ENCODE data around the gene SLBP.

The SLBP gene

GRCh38 chr4:1753294-1753696 is 41.2 kb upstream of the SLBP start:
- H3K4me3 ChIP-seq (ENCODE audit: low read depth, low read length), result no peak overlapping the region
- no peak for DNase-seq (ENCODE audit: low read depth)
- in situ Hi-C loops (cut with HindIII; ENCODE audit: low sequenced_read_pairs), result no loop called here
- TF ChIP-seq, protein P1, sequence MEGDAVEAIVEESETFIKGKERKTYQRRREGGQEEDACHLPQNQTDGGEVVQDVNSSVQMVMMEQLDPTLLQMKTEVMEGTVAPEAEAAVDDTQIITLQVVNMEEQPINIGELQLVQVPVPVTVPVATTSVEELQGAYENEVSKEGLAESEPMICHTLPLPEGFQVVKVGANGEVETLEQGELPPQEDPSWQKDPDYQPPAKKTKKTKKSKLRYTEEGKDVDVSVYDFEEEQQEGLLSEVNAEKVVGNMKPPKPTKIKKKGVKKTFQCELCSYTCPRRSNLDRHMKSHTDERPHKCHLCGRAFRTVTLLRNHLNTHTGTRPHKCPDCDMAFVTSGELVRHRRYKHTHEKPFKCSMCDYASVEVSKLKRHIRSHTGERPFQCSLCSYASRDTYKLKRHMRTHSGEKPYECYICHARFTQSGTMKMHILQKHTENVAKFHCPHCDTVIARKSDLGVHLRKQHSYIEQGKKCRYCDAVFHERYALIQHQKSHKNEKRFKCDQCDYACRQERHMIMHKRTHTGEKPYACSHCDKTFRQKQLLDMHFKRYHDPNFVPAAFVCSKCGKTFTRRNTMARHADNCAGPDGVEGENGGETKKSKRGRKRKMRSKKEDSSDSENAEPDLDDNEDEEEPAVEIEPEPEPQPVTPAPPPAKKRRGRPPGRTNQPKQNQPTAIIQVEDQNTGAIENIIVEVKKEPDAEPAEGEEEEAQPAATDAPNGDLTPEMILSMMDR (IDR thresholded peaks at IDR 0.05; ENCODE audit: low read depth, low read length, missing control alignments), result no peak

- no peak for DNase-seq (ENCODE audit: low read depth)
- in situ Hi-C loops (cut with HindIII; ENCODE audit: low sequenced_read_pairs), result no loop called here
- TF ChIP-seq, protein P1 (IDR thresholded peaks at IDR 0.05; ENCODE audit: low read depth, low read length, missing control alignments), result no peak
- no peak overlapping the region for H3K4me3 ChIP-seq (ENCODE audit: low read depth, low read length)
These were observed 40.3 kb upstream of the SLBP start for GRCh38 chr4:1752284-1753041.

DNA sequence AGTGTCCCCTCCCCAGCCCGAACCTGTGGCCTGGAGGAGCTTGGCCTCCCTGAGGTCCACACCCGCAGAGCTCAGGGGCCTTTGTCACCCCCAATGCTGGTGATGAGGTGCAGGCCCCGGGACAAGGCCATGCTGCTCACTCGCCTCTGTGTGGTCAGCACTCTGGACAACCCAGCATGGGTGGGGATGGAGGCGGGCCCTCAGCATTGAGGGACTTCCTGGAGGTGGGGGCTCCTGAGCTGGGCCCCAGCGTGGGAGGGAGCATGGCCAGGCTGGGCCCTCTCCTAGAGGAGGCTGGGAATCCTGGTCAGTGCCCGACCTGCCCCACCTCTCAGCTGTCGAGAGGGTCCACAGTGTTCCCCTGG is 39.8 kb upstream of the SLBP start:
- TF ChIP-seq, protein P1 (IDR thresholded peaks at IDR 0.05; ENCODE audit: low read depth, low read length, missing control alignments), result no peak
- in situ Hi-C loops (cut with HindIII; ENCODE audit: low sequenced_read_pairs), result no loop called here
- no peak overlapping the region for H3K4me3 ChIP-seq (ENCODE audit: low read depth, low read length)
- DNase-seq (ENCODE audit: low read depth), result no peak

- in situ Hi-C loops (cut with HindIII; ENCODE audit: low sequenced_read_pairs), result no loop called here
- TF ChIP-seq, protein P1 (IDR thresholded peaks at IDR 0.05; ENCODE audit: low read depth, low read length, missing control alignments), result no peak
- no peak overlapping the region for H3K4me3 ChIP-seq (ENCODE audit: low read depth, low read length)
- no peak for DNase-seq (ENCODE audit: low read depth)
These were observed 39.2 kb upstream of the SLBP start for GRCh38 chr4:1751155-1751918.

DNA sequence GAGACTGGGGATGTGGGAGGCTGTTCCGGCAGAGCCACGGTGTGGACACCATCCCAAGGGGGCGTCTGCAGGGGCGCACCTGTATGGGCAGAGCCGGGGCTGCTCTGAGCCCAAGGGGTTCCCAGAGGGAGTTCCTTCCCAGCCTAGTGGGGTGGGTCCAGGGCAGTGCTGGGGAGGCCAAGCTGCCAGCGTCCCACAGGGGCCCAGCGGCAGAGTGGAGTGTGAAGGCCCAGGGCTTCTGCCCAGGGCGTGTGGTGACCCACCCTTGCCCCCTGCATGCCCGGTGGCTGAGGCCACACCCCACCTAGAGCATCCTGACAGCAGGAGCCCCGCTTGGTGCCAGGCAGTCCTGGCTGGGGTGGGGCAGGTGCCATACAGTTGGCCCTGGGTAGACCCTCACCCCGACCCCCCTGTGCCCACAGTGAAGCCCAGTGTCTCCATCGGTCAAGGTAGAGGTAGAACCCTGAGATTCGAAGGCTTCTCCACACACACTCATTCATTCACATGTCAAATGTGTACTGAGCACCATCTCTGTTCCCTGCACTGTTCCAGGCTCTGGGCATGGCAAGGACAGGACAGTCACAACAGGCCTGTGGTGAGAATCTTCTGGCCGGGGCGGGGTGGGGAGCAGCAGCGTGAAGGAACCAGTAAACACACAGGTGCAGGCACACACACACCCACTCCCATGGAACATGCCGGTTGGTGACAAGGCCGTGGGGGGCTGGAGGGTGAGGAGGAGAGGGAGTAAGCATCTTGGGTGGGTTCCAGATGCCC is 38.4 kb upstream of the SLBP start:
- H3K4me3 ChIP-seq (ENCODE audit: low read depth, low read length), result no peak overlapping the region
- in situ Hi-C loops (cut with HindIII; ENCODE audit: low sequenced_read_pairs), result no loop called here
- DNase-seq (ENCODE audit: low read depth), result no peak
- TF ChIP-seq, protein P1 (IDR thresholded peaks at IDR 0.05; ENCODE audit: low read depth, low read length, missing control alignments), result no peak

GRCh38 chr4:1749826-1750225 is 37.7 kb upstream of the SLBP start:
- DNase-seq (ENCODE audit: low read depth), result no peak
- H3K4me3 ChIP-seq (ENCODE audit: low read depth, low read length), result no peak overlapping the region
- TF ChIP-seq, protein P1 (IDR thresholded peaks at IDR 0.05; ENCODE audit: low read depth, low read length, missing control alignments), result no peak
- in situ Hi-C loops (cut with HindIII; ENCODE audit: low sequenced_read_pairs), result no loop called here

All from astrocyte of the cerebellum (primary cell).